CD14-positive monocyte (primary cell): ENCODE data around the gene MAFF. TPM values are rescaled to one million over a fixed set of nuclear protein-coding genes. Genes with fewer than 3 reads are reported as not detected.
"Not testable (repeated sequence)": the region's sequence is repeated elsewhere in the genome, so short reads cannot be mapped to it uniquely, and the experiment has no call there.

Source experiments
- DNase-seq, 3 donors: peaks; one replicate each; pipeline ENCODE4 v3.0.0-alpha.2; 2011 to 2022
- H2AFZ ChIP-seq: 2 replicates; pipeline ENCODE4 v1.6.0; 2012; ENCODE audit warnings: mild to moderate bottlenecking, low read depth, low read length, inconsistent platforms; ENCODE audit not compliant: insufficient read depth, poor library complexity, severe bottlenecking
- H3K27ac ChIP-seq, 2 donors: 1 replicate in 1 of 2; 2 replicates in 1 of 2; pipeline ENCODE4 v1.5.1; 2012 to 2013; ENCODE audit warnings: low read length in 2 of 2, control low read depth in 1 of 2, inconsistent platforms in 1 of 2, low read depth in 1 of 2, mild to moderate bottlenecking in 1 of 2
- H3K27me3 ChIP-seq, 2 donors: one replicate each; pipeline versions ENCODE4 v1.6.0 to v1.6.1; 2011 to 2013; ENCODE audit warnings: low read length in 2 of 2; ENCODE audit not compliant: control insufficient read depth in 2 of 2, insufficient read depth in 2 of 2
- H3K36me3 ChIP-seq, 2 donors: replicated peaks in 1 of 2; 1 replicate in 1 of 2; 2 replicates in 1 of 2; pipeline versions ENCODE4 v1.5.1 to v1.6.1; 2012 to 2013; ENCODE audit warnings: low read length in 2 of 2, control low read depth in 1 of 2, inconsistent platforms in 1 of 2, mild to moderate bottlenecking in 1 of 2; ENCODE audit not compliant: insufficient read depth in 2 of 2, control insufficient read depth in 1 of 2
- H3K4me1 ChIP-seq, 2 donors: 1 replicate in 1 of 2; 2 replicates in 1 of 2; pipeline versions ENCODE4 v1.5.1 to v1.6.1; 2012 to 2013; ENCODE audit warnings: low read length in 2 of 2, control low read depth in 1 of 2, inconsistent platforms in 1 of 2, mild to moderate bottlenecking in 1 of 2, moderate library complexity in 1 of 2; ENCODE audit not compliant: insufficient read depth in 2 of 2, control insufficient read depth in 1 of 2
- H3K4me2 ChIP-seq: replicated peaks from 2 replicates; pipeline ENCODE3; 2012; ENCODE audit warnings: low read length, moderate library complexity, mild to moderate bottlenecking; ENCODE audit not compliant: poor library complexity, severe bottlenecking; ENCODE audit errors: extremely low read depth
- H3K4me3 ChIP-seq, 3 experiments: fragments of 200-600 bp in 1 of 3; sonication (generic) in 1 of 3; replicated peaks in 1 of 3; 1 replicate in 2 of 3; 2 replicates in 1 of 3; pipeline ENCODE4 v1.5.1; 2011 to 2013; ENCODE audit warnings: low read length in 3 of 3, mild to moderate bottlenecking in 3 of 3, control low read depth in 2 of 3, low read depth in 2 of 3, inconsistent platforms in 1 of 3, moderate library complexity in 1 of 3
- H3K79me2 ChIP-seq: 2 replicates; pipeline ENCODE4 v1.6.0; 2012; ENCODE audit warnings: mild to moderate bottlenecking, control low read depth, inconsistent platforms, low read length, moderate library complexity; ENCODE audit not compliant: insufficient read depth
- H3K9ac ChIP-seq: 2 replicates; pipeline ENCODE4 v1.6.0; 2017; ENCODE audit warnings: low read length, mild to moderate bottlenecking; ENCODE audit not compliant: insufficient read depth, poor library complexity, severe bottlenecking
- H3K9me3 ChIP-seq, 2 donors: replicated peaks in 1 of 2; 1 replicate in 1 of 2; 2 replicates in 1 of 2; pipeline versions ENCODE4 v1.5.1 to v1.6.1; 2012 to 2013; ENCODE audit warnings: low read length in 2 of 2, control low read depth in 1 of 2; ENCODE audit not compliant: control insufficient read depth in 1 of 2, insufficient read depth in 1 of 2
- H4K20me1 ChIP-seq: 2 replicates; pipeline ENCODE4 v1.6.0; 2012; ENCODE audit warnings: mild to moderate bottlenecking, low read length, control low read depth, moderate library complexity; ENCODE audit not compliant: insufficient read depth
- H3K27ac Mint-ChIP-seq, 7 donors: one replicate each; pipeline ENCODE4 v1.8.0; 2020; ENCODE audit warnings: mild to moderate bottlenecking in 7 of 7, mixed read lengths in 7 of 7, moderate library complexity in 6 of 7, inconsistent platforms in 2 of 7
- H3K27me3 Mint-ChIP-seq, 3 donors: one replicate each; pipeline ENCODE4 v1.8.0; 2021 to 2022; ENCODE audit warnings: low read depth in 3 of 3, mild to moderate bottlenecking in 3 of 3, mixed read lengths in 3 of 3, moderate library complexity in 3 of 3, inconsistent platforms in 1 of 3
- H3K36me3 Mint-ChIP-seq, 2 donors: one replicate each; pipeline ENCODE4 v1.8.0; 2020; ENCODE audit warnings: mixed read lengths in 2 of 2, inconsistent platforms in 1 of 2, mild to moderate bottlenecking in 1 of 2
- H3K4me1 Mint-ChIP-seq: one replicate; pipeline ENCODE4 v1.8.0; 2020; ENCODE audit warnings: mild to moderate bottlenecking, mixed read lengths
- H3K4me3 Mint-ChIP-seq, 2 donors: one replicate each; pipeline ENCODE4 v1.8.0; 2020; ENCODE audit warnings: mild to moderate bottlenecking in 2 of 2, mixed read lengths in 2 of 2, moderate library complexity in 1 of 2
- H3K9me3 Mint-ChIP-seq, 7 donors: one replicate each; pipeline ENCODE4 v1.8.0; 2020 to 2022; ENCODE audit warnings: mixed read lengths in 7 of 7, mild to moderate bottlenecking in 6 of 7, moderate library complexity in 6 of 7, inconsistent platforms in 2 of 7
- WGBS: methylation state at CpG from one replicate; pipeline ENCODE4 v1.1.5; 2013; ENCODE audit warnings: missing lambda C conversion rate; ENCODE audit not compliant: insufficient coverage; 5-methylcytosine and 5-hydroxymethylcytosine counted together
- intact Hi-C, 2 donors: fragments of 100-400 bp; cut with micrococcal nuclease; formaldehyde crosslinking; loops; one replicate each; pipeline versions ENCODE4 v1.15.0 to v1.15.1; 2023
- polyA plus RNA-seq, 3 donors: library from polyadenylated mRNA; depleted of rRNA in 1 of 3; unstranded in 2 of 3; stranded (reverse) in 1 of 3; fragments of 300-500 nt in 2 of 3; fragments of >200 nt in 1 of 3; fragmentation: Illumina TruSeq in 2 of 3; gene quantifications; 1 replicate in 2 of 3; 2 replicates in 1 of 3; pipeline ENCODE4 v1.2.3, GENCODE V29; 2012 to 2021
- TF ChIP-seq, protein P1 (sequence below): fragments of 200-600 bp; IDR thresholded peaks from one replicate; pipeline ENCODE4 v1.8.0; 2022; ENCODE audit warnings: antibody characterized with exemption, mild to moderate bottlenecking

MAFF gene
- polyA plus RNA-seq, 3 donors, result 1.5 to 67.3 (median 2.0) TPM

DNA sequence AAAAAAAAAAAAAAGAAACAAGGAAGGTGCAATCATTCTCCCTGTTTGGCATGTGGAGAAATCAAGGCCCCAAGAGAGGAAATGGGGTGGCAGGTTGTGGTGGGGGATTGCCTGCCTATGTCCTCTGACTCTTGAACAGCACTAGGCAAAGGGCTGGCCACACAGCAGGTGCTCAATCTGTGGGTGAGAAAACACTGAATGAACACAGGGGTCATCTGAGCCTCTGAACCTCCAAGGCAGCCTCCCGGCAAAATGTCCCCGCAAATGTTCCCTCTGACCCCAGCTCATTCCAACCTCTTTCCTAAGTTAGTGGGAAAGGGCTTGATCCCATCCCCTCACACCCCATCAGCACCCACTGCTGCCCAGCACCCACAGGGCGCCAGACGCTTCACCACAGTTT is 24.8 kb upstream of the MAFF start:
- intact Hi-C loops, result no loop called here
- H3K9me3 ChIP-seq, result no peaks in the 10 kb centered on the region
- H3K4me2 ChIP-seq, result no peak overlapping the region
- H3K36me3 ChIP-seq, result no peaks in the 10 kb centered on the region
- Mint-ChIP-seq H3K36me3 (peaks cover 5 to 6% of the 10 kb centered on the region in 2 donors), H3K4me3 (no peak overlapping the region), H3K9me3 (peaks cover 0 to 2% (median 0%) of the 10 kb centered on the region in 7 donors), H3K27ac (peak overlapping the region in 4 of 7 donors; percentile 40 to 82 (median 62)), H3K4me1 (peaks cover 53% of the 10 kb centered on the region), H3K27me3 (peaks cover 2 to 9% (median 3%) of the 10 kb centered on the region in 3 donors)
- no peak overlapping the region for H3K4me3 ChIP-seq
- 100% methylated on average over 1 of the region's 4 CpGs for WGBS
- H3K9ac ChIP-seq, result no peak overlapping the region
- H2AFZ ChIP-seq, result no peak overlapping the region
- TF ChIP-seq, protein P1, sequence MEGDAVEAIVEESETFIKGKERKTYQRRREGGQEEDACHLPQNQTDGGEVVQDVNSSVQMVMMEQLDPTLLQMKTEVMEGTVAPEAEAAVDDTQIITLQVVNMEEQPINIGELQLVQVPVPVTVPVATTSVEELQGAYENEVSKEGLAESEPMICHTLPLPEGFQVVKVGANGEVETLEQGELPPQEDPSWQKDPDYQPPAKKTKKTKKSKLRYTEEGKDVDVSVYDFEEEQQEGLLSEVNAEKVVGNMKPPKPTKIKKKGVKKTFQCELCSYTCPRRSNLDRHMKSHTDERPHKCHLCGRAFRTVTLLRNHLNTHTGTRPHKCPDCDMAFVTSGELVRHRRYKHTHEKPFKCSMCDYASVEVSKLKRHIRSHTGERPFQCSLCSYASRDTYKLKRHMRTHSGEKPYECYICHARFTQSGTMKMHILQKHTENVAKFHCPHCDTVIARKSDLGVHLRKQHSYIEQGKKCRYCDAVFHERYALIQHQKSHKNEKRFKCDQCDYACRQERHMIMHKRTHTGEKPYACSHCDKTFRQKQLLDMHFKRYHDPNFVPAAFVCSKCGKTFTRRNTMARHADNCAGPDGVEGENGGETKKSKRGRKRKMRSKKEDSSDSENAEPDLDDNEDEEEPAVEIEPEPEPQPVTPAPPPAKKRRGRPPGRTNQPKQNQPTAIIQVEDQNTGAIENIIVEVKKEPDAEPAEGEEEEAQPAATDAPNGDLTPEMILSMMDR, result no peak
- no peaks in the 10 kb centered on the region for H3K27me3 ChIP-seq
- peaks cover 42 to 56% of the 10 kb centered on the region in 2 donors for H3K4me1 ChIP-seq
- no peaks in the 10 kb centered on the region for H3K79me2 ChIP-seq
- DNase-seq, result peak in 2 of 3 donors; percentile 31 to 78
- peak overlapping the region in 1 of 2 donors; percentile 75 for H3K27ac ChIP-seq
- H4K20me1 ChIP-seq, result no peaks in the 10 kb centered on the region

DNA sequence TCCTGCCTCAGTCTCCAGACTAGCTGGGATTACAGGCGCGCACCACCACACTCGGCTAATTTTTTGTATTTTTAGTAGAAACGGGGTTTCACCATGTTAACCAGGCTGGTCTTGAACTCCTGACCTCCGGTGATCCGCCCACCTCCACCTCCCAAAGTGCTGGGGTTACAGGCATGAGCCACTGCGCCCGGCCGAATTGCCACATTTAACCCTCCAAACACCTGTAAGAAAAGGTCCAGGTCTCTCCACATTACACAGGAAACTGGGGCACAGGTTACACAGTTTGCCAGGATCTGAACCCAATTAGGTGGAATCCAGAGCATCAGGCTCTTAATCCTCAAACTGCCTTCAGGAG is 24.2 kb upstream of the MAFF start:
- 95% methylated on average over 9 of the region's 9 CpGs for WGBS
- H3K27me3 Mint-ChIP-seq, H4K20me1 ChIP-seq, H3K9ac ChIP-seq, H3K36me3 Mint-ChIP-seq, H3K4me3 Mint-ChIP-seq, H3K4me2 ChIP-seq, H3K27me3 ChIP-seq, intact Hi-C loops, H3K9me3 ChIP-seq, H3K36me3 ChIP-seq, H3K79me2 ChIP-seq, H3K27ac ChIP-seq, H3K4me3 ChIP-seq, H3K9me3 Mint-ChIP-seq, DNase-seq, H2AFZ ChIP-seq: not testable (repeated sequence)
- Mint-ChIP-seq H3K27ac (peak overlapping the region in 1 of 7 donors; percentile 33), H3K4me1 (peaks cover 54% of the 10 kb centered on the region)
- H3K4me1 ChIP-seq, result peaks cover 42 to 61% of the 10 kb centered on the region in 2 donors
